NCI-H345 treated with DMSO at 0.1 percent for 48 hours (cell line): ENCODE measurements around the gene SMG9.
"Not testable (repeated sequence)": the region's sequence is repeated elsewhere in the genome, so short reads cannot be mapped to it uniquely, and the experiment has no call there.

Experiments used
- DNase-seq: peaks from one replicate; lab custom pipeline; 2025; ENCODE audit not compliant: unreplicated experiment; lab: John Stamatoyannopoulos, UW

SMG9 gene

DNA sequence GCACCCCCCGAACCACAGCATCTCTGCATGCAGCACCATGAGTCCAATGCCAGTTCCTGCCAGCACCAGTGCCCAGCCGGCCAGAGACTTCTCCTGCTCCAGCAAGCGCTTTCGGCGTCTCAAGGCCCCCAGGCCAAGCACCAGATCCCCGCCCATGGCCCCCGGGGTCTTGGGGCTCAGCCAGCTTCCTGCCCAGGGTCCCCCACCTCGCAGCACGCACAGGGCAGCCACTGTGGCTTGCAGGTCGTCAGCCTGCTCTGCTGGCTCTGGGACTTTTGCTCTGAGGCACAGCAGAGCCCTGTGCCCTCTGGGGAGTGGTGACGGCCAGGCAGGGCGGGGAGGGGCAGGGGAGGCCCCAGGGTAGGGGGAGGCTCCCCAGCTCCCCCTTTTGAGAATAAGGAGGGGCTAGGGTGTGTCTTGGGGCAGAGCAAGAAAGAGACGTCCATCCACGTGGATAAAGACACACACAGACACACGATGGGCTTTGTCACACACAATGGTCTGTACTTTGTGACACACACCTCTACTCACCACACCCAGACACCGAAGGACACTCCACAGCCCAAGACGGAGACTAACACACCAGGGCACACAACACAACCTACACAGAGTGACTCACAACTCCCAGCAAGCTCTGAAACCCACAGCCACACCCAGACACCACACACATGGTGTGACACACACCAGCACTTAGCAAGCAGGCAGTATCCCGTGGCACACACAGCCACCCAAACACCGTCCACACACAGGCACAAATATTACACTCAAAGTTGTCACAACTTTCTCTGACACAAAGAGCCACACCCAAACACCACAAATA, 26.2 kb upstream of the SMG9 start, which contains the start of gene KCNN4:
TSS of gene KCNN4 (minus strand) at position 268 of the 820 bp plus-strand sequence. CDS start at position 156, 112 bp downstream.
- no peak for DNase-seq

DNA sequence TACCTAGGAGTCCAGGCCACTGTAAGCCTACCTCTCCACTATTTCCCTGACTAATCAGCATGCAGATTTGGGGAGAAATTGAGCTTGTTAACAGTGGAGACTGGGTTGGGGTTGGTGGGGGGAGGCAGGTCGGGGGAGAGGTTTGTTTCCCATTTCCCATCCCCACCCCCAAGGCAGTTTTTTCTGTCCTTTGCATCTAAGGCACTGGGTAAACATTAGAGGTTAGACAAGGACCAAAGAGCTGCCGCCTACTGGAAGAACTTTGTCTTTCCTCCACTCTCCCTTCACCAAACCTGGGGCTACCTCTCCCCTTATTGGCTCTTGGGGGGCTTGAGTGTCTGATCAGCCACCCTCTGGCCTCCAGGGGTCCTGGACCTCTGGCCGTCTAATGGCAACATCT, 25.1 kb upstream of the SMG9 start:
- DNase-seq = no peak

DNA sequence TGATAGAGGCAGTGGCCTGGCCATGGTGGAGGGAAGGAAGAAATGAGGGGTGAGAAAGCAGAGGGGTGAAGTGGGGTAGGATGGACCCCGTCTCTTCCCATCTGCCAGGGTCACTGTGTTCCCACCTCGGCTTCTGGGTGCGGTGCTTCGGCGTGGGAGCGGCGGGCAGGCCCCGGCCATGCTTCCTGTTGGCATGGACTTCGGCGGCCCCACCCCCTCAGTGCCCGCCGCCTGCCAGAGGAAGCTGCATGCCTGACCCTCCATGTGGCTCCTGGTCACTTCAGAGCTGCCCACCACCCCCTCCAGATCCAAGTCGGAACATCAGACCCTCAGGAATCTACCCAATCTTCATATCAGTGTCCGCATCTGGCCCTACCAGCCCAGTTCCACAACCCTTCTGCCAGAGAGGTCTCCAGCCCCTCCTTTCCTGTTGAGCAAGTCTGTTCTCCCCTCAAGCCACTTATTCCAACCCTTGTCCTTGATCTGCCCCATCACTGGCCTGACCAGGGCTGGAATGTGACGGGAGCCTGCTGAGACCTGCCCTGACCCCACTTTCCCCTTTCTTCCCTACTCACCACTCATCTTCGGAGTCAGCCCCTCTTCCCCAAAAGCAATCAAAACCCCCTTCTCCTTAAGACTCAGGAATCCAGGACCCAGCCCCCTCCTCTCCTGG, 24.5 kb upstream of the SMG9 start:
- no peak for DNase-seq

DNA sequence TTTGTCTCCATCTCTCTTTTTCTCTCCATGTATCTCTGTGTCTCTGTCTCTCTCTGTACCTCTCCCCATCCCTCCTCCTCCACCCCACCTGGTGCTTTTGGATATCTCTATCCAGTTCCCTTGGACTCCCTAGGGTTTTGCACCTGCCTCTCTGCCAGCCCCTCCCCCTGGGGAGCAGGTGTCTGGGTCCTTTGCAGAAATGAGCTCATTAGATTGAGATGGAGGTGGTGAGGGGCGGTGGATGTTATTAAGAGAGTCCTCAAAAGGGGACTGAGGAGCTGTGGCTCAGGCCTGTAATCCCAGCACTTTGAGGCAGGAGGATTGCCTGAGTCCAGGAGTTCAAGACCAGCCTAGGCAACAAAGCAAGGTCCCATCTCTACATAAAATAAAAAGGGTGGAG, 23.9 kb upstream of the SMG9 start:
- DNase-seq = peak; percentile 85

DNA sequence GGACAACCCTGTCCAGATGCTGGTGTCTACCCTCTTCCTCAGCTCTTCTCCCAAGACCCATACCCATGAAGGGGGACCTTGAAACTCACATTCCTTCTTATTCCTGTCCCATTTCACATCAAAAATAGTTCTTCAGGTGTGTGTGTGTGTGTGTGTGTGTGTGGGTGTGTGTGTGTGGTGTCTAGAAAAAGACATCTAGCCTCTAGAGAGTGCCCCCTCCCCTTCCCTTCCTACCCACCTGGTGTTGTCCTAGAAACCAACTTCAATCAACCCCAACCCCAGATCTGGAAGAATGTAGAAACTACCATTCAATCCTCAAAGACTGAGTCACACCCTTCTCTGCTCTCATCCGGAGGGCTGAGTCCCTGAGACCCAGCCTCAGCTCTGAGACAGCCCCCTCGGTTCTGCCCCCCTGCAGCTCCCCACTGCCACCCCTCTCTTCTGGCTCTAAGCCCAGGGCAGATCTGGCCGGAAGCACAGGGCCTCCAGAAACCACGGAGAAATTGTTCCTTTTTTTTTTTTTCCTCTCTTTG, 22.5 kb upstream of the SMG9 start:
- DNase-seq = no peak

DNA sequence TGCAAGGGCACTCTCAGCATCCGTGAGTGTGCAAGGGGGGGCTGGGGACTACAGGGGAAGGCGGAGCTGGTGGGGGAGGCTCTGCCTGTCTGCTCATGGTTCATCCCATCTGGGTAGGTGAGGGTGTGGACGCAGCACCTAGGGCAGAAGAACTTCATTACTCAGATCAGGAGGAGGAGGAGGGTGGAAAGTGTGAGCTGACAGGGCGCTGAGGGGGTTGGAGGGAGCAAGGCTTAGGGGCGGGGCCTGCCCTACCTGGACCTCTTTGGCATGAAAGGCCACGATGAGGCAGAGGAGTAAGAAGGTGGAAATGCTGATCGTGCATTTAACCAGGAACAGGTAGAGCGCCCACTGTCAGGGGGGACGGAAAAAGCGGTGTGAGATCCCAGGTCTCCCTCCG, 21.5 kb upstream of the SMG9 start:
- no peak for DNase-seq

DNA sequence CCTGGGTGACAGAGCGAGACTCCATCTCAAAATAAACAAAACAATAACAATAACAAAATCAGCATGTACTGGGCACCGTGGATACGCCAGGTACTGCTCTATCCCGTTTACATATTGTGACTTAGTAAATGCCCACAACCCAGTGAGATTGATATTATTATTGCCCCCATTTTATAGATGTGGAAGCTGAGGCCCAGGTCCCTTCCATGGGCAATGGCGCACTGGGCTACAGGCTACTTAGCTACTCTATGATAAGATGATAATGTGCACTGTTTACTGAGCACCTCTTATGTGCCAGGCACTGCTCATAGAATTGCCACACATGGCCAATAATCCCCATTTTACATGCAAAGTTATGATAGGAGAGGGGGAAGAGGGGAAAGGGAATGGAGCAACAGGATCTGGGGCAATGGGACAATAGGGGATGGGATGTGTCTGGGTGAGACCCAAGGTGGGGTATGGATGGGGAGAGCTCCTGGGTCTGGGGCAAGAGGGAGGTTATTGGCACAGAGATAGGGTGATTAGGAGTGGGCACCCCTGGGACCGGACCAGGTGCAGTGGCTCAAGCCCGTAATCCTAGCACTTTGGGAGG, 20.6 kb upstream of the SMG9 start:
- DNase-seq = no peak

DNA sequence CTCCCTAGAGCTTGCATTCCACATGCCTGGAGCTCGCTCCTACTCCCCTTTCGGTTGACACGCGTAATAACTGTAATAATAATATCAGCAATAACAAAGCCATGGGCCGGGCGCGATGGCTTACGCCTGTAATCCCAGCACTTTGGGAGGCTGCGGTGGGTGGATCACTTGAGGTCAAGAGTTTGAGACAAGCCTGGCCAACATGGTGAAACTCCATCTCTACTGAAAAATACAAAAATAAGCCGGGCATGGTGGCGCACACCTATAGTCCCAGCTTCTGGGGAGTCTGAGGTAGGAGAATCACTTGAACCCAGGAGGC, 20.1 kb upstream of the SMG9 start:
- DNase-seq = not testable (repeated sequence)

DNA sequence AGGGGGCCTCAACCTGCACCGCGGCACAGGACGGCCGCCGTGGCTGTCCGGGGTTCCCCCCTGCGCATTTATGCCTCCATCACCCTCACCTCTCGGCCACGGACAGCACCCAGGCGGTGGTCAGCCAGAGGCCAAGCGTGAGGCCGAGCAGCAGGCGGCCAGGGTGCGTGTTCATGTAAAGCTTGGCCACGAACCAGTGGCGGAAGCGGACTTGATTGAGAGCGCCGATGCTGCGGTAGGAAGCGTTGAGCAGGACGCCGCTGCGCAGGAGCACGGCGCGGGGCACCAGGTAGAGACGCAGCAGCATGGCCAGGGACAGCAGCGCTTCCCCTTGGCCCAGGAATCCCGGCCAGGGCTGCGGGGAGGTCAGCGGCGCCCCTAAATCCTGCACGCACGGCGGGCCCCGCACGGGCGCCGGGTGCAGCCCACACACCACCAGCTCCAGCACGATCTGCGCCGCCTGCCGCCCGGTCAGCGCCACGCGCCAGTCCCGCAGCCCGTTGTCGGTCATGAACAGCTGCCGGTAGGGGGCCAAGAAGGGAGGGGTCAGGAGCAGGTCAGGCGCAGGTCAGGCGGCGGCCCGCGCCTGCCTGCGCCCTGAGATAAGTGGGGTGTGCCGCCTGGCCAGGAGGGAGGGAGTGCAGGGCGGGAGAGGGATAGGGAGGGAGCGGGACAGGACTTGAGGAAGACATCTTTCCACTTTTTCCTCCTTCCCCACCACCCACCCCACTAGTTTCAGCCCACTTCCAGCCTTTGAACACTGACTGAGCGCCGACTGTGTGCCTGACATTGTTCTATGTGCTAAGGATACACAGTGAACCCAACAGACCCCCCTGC, 19.6 kb upstream of the SMG9 start:
- DNase-seq = no peak

DNA sequence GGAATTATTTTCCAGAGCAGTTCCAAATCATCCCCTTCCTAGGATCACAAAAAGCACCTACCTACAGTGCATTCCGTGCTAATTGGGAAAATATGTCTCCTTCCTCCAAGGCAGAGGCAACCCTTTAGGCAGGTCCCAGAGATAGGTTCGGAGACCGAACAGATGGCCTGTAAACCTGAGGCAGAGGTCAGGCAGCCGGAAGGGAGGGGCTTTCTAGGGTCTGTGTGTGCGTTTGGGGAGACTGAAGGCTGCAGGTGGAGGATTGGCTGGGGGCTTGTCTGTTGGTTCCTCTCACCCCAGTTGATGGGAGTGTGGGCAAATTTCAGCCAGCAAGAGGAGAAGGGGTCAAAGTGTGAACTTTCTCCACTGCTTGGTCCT, 19.0 kb upstream of the SMG9 start:
- DNase-seq = no peak

DNA sequence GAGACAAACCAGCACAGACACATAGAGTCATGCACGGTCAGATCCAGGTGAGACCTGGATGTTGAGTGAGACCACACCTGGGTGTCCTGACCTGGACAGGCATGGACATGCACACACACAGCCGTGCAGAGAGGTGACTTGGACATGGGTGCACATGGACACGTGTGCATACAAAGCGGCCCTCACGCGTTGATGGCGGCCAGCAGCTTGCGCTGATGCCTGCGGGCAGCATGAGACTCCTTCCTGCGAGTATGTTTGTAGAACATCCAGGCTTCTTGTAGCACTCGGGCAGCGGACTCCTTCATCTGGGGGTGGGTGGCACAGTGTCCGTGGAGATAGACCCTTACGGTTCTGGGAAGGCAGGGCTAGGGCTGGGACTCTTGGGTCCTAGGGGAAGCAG, 14.5 kb upstream of the SMG9 start:
- no peak for DNase-seq

DNA sequence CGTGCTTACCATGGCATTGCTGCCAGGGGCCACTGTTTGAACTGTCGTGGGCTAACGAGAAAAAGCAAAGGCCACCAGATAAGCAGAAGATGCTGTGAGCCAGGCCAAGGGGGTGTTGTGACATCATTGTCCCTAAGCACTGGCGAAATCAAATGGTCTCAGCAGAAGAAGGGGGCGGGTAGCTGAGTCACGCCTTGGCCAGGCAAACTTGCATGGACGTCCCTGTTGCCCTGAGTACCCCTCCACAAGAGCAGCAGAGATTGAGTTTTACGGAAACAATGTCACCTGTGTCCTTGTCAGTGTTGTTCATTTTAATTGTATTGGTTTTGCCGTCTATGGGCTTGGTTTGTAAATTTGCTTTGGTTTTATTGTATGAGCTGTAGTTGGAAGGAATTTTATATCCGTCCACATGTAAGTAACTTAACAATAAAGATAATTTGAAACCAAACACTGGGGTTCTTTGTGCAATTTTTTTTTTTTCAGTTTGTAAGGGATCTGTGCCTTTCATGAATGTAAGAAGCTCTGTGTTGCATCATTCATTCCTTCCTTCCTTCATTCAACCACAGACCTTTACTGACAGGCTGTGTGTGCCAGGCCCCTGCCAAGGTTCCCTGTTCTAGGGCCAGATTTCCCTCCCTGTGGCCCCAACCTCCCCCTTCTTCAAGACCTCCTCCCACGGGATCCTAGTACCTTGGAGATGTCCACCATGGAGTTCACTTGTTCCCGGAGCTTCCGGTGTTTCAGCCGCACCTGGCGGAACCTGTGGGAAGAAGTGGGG, 13.7 kb upstream of the SMG9 start:
- DNase-seq = no peak

DNA sequence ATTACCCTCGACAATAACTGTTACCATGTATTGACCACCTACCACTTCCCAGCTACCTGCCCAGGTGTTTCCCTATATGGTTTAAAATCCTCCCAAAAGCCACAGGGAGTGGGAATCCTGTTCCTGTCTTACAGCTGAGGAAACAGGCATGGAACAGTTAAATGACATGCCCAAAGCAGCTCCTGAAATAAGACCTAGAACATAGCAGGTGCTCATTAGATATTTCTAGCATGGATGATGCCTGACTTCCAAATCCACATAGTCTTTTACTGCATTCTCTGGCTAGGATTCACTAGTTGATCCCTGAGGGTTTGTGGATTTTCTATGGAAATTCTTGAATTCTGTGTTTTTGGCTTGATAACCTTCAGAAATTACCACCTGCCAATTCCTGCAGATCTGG, 13.1 kb upstream of the SMG9 start:
- DNase-seq = no peak

DNA sequence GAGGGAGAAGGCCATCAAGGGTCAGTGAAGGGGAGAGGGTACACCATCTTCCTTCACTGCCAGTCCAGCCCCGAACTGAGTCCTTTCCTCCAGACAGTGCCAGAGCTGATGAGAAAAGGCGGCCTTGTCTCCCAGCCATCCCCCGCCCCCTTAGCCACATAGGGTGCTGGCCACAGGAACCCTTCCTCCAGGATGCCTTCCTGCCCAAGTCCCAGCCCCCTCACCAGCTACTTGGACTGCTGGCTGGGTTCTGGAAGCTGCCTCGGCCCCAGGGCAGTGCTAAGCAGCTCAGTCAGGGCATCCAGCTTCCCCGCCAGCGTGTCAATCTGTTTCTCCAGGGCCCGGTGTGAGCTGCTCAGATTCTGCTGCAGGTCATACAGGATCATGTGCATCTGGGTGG, 12.6 kb upstream of the SMG9 start:
- DNase-seq = no peak

DNA sequence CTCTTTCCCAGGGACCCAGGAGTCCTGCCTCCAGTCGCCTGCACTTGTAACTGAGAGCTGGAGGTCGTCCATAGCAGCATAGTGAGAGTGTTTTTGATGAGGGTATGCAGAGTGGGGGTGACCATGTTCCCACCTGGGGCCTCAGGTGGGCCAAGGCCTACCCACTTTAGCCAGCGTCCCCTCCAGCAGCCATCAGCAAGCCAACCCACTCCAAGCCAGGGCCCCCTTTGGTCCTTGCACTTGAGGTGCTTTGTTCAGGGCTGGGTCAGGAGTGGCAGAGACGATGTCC, 11.9 kb upstream of the SMG9 start:
- DNase-seq = no peak

DNA sequence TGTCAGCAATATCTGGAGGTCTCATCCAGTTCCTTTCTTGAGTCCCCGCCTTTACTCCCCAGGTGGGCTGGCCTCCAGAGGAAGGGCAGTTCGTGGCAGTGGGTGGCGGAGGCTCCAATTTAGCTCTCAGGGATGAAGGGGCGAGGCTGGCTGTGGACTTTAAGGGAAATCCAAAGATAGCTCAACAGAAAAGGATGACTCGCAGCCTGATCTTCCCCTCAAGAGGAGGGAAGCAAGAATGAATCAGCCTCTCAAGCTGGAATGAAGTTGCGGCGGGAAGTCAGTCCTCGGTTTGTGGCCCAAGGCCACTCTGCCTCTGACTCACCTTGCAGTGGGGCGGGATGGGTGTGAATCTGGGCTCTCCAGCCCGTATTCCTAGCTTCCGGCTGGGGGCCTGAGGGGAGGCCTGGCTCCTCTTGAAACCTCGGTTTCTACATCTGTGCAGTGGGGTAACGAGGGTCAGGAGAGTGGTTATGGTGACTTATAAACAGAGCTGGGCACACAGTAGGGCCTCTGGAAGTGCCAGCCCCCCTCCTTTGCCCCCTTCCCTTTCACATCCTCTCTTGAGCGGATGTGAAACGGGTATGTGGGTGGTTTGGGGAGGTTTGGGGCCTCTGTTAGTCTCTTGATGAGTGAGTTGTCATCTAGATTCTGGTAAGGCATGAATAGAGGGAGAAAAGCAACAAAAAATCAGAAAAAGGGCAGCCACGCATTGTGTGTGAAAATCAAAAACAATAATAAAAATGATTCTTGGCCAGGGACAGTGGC, 10.5 kb upstream of the SMG9 start:
- no peak for DNase-seq

DNA sequence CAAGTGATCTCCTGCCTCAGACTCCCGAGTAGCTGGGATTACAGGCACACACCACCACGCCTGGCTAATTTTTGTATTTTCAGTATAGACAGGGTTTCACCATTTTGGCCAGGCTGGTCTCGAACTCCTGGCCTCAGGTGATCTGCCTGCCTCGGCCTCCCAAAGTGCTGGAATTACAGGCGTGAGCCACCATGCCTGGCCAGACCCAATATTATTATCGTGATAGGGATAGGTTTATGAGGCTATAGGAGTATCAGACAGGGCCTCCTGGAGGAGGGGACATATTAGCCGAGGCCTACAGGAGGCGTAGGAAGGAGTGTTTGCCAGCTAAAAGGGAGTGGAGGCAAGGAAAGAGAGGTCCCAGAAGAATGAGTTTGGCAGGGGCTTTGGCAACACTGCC, 9.9 kb upstream of the SMG9 start:
- not testable (repeated sequence) for DNase-seq

DNA sequence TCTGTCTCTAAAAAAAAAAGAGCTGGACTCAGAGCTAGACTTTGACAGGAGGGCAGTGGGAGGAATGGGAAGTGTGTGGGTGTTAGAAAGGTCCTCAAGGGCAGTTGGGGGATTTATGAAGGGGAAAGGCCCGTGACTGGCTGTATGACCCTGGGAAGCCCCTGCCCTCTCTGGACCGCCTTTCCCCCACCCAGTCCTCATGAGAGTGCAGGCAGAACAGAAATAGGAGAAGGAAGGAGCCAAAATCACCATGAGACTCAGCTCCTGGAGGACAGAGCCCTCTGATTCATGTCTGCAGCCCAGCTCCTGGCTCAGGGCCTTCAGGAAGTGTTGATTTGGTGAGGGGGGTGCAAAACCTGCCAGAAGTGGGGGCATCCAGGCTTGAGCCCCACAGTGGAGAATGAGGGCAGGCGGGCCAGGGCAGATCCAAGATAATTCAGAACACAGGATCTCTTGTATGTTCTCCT, 8.7 kb upstream of the SMG9 start:
- DNase-seq = no peak

DNA sequence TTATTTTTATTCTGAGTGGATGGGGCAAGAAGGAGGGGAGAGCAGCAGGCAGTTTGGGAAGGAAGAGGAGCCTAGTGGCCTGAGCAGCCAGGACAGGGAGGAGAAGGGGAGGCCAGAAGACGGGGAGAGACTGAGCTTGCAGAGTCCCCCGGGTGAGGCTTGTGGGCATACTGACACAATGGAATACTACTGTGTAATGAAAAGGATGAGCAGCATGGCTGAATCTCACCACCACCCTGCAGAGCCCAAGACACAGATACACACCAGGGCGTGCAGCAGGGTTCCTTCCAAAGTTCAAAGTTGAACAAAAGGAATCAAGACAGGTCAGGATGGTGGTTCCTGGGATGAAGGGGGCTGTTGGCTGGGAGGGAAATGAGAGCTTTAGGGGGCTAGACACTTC, 8.1 kb upstream of the SMG9 start:
- no peak for DNase-seq

DNA sequence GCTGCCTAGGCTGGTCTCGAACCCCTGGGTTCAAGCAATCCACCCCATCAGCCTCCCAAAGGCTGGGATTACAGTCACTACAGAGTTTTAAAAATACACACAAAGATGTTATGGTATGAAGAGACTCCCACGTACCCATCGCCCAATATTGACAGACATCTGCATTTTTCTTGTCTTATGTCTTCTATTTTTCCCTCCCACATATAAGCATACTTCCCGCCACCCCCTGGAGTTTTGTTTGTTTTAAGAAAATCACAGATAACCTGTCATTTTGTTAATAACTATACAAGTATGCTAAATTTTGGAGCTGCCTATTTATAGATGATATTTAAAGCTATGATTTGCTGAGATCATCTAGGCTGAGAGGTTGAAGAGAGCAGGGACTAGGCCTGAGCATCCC, 6.2 kb upstream of the SMG9 start:
- DNase-seq = no peak
